ENCODE measurements around the gene LZTS3.
"Not testable (repeated sequence)": the region's sequence is repeated elsewhere in the genome, so short reads cannot be mapped to it uniquely, and the experiment has no call there.

Gene LZTS3

GRCh38 chr20:3157817-3158216, 15.5 kb downstream of the LZTS3 start:
- Histone ChIP-seq H3K4me1 (ENCODE audit: control insufficient read depth, low read length) (peaks cover 41% of the 10 kb centered on the region), H3K4me2 (ENCODE audit: low read length) (peak overlapping the region; percentile 86), H3K4me3 (ENCODE audit: low read length) (peak overlapping the region; percentile 24), H3K79me2 (ENCODE audit: control insufficient read depth, low read length) (peaks cover 69% of the 10 kb centered on the region), H4K20me1 (ENCODE audit: control insufficient read depth, insufficient read depth, low read depth, low read length) (peaks cover 20% of the 10 kb centered on the region), H3F3A (ENCODE audit: control insufficient read depth, insufficient read depth) (no peaks in the 10 kb centered on the region; the same call in 1 of the 2 replicates), H3K27me3 (ENCODE audit: control insufficient read depth, low read length) (no peaks in the 10 kb centered on the region), H3K9me2 (replicated peaks; ENCODE audit: control insufficient read depth, low read length) (no peaks in the 10 kb centered on the region), H3K27ac (ENCODE audit: low read depth, low read length) (no peak overlapping the region), H3K36me3 (ENCODE audit: control insufficient read depth, low read length) (peaks cover 41% of the 10 kb centered on the region), H3K9me3 (ENCODE audit: control insufficient read depth, insufficient read depth, low read length) (no peaks in the 10 kb centered on the region)
- no peak for TF ChIP-seq CTCF (IDR thresholded peaks at IDR 0.05; ENCODE audit: low read depth, low read length, poor library complexity, severe bottlenecking)
- TF ChIP-seq EZH2phosphoT487 (IDR thresholded peaks at IDR 0.05; ENCODE audit: borderline replicate concordance, low read length) = no peak

- H3K27me3 ChIP-seq (ENCODE audit: control insufficient read depth, low read length) = no peaks in the 10 kb centered on the region
- H3K4me1 ChIP-seq (ENCODE audit: control insufficient read depth, low read length) = peaks cover 45% of the 10 kb centered on the region
- no peaks in the 10 kb centered on the region for H3K9me2 ChIP-seq (replicated peaks; ENCODE audit: control insufficient read depth, low read length)
- no peak overlapping the region for H3K27ac ChIP-seq (ENCODE audit: low read depth, low read length)
- H3K9me3 ChIP-seq (ENCODE audit: control insufficient read depth, insufficient read depth, low read length) = no peaks in the 10 kb centered on the region
- H3F3A ChIP-seq (ENCODE audit: control insufficient read depth, insufficient read depth) = no peaks in the 10 kb centered on the region; the same call in 1 of the 2 replicates
- no peak for TF ChIP-seq EZH2phosphoT487 (IDR thresholded peaks at IDR 0.05; ENCODE audit: borderline replicate concordance, low read length)
- no peak for TF ChIP-seq CTCF (IDR thresholded peaks at IDR 0.05; ENCODE audit: low read depth, low read length, poor library complexity, severe bottlenecking)
- peaks cover 77% of the 10 kb centered on the region for H3K79me2 ChIP-seq (ENCODE audit: control insufficient read depth, low read length)
- peak overlapping the region; percentile 86 for H3K4me2 ChIP-seq (ENCODE audit: low read length)
- peaks cover 20% of the 10 kb centered on the region for H4K20me1 ChIP-seq (ENCODE audit: control insufficient read depth, insufficient read depth, low read depth, low read length)
- peaks cover 44% of the 10 kb centered on the region for H3K36me3 ChIP-seq (ENCODE audit: control insufficient read depth, low read length)
- peak overlapping the region; percentile 24 for H3K4me3 ChIP-seq (ENCODE audit: low read length)
These were observed 16.3 kb downstream of the LZTS3 start for GRCh38 chr20:3156811-3157619.

GRCh38 chr20:3152057-3152644, 21.2 kb downstream of the LZTS3 start:
- not testable (repeated sequence) for H3K27me3 ChIP-seq (ENCODE audit: control insufficient read depth, low read length); H3K27ac ChIP-seq (ENCODE audit: low read depth, low read length); H3F3A ChIP-seq (ENCODE audit: control insufficient read depth, insufficient read depth); H3K4me3 ChIP-seq (ENCODE audit: low read length); H3K9me3 ChIP-seq (ENCODE audit: control insufficient read depth, insufficient read depth, low read length); H3K9me2 ChIP-seq (replicated peaks; ENCODE audit: control insufficient read depth, low read length); H3K4me2 ChIP-seq (ENCODE audit: low read length); H4K20me1 ChIP-seq (ENCODE audit: control insufficient read depth, insufficient read depth, low read depth, low read length)
- H3K4me1 ChIP-seq (ENCODE audit: control insufficient read depth, low read length) = peaks cover 29% of the 10 kb centered on the region
- peaks cover 68% of the 10 kb centered on the region for H3K36me3 ChIP-seq (ENCODE audit: control insufficient read depth, low read length)
- peaks cover 92% of the 10 kb centered on the region for H3K79me2 ChIP-seq (ENCODE audit: control insufficient read depth, low read length)

DNA sequence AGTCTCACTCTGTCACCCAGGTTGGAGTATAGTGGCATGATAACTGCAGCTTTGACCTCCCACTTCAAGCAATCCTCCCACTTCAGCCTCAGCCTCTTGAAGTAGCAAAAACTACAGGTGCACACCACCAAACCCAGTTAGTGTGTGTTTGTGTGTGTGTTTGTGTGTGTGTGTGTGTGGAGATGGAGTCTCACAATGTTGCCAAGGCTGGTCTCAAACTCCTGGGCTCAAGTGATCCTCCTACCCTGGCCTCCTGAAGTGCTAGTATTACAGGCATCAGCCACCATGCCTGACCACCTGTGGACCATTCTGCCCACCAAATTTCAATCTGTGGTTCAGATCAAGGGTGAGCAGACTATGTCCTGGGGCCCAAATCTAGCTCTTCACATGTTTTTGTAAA, 22.4 kb downstream of the LZTS3 start:
- Histone ChIP-seq H3K4me2 (ENCODE audit: low read length) (no peak overlapping the region), H3K4me3 (ENCODE audit: low read length) (no peak overlapping the region), H3K27ac (ENCODE audit: low read depth, low read length) (no peak overlapping the region), H3F3A (ENCODE audit: control insufficient read depth, insufficient read depth) (no peaks in the 10 kb centered on the region; the same call in 1 of the 2 replicates), H3K9me3 (ENCODE audit: control insufficient read depth, insufficient read depth, low read length) (no peaks in the 10 kb centered on the region), H4K20me1 (ENCODE audit: control insufficient read depth, insufficient read depth, low read depth, low read length) (peaks cover 11% of the 10 kb centered on the region; the same call in 1 of the 2 replicates), H3K27me3 (ENCODE audit: control insufficient read depth, low read length) (no peaks in the 10 kb centered on the region), H3K4me1 (ENCODE audit: control insufficient read depth, low read length) (peaks cover 18% of the 10 kb centered on the region), H3K9me2 (replicated peaks; ENCODE audit: control insufficient read depth, low read length) (no peaks in the 10 kb centered on the region), H3K36me3 (ENCODE audit: control insufficient read depth, low read length) (peaks cover 69% of the 10 kb centered on the region), H3K79me2 (ENCODE audit: control insufficient read depth, low read length) (peaks cover 88% of the 10 kb centered on the region)
- no peak for TF ChIP-seq CTCF (IDR thresholded peaks at IDR 0.05; ENCODE audit: low read depth, low read length, poor library complexity, severe bottlenecking)
- no peak for TF ChIP-seq EZH2phosphoT487 (IDR thresholded peaks at IDR 0.05; ENCODE audit: borderline replicate concordance, low read length)

Measured in DOHH2 (cell line).